WTC11 (cell line): ENCODE results near the gene GATM. TPM values are rescaled to one million over a fixed set of nuclear protein-coding genes. Genes with fewer than 3 reads are reported as not detected.
A peak's percentile ranks its signal among the peaks of the same experiment; 100 is the strongest.
"Not testable (repeated sequence)": the region's sequence is repeated elsewhere in the genome, so short reads cannot be mapped to it uniquely, and the experiment has no call there.

ENCODE experiments used
- ATAC-seq: fragments of 200-7000 bp; cut with Tn5 transposase; 2 replicates; pipeline ENCODE4 v1.10.0; 2021; ENCODE audit warnings: mild to moderate bottlenecking, moderate library complexity
- CTCF ChIA-PET: fragments of 300-600 bp; sonication (Branson Sonifier 250); formaldehyde crosslinking; loops from one replicate; lab custom pipeline; 2021; ENCODE audit warnings: antibody characterized with exemption; lab: Charles Lee
- POLR2A ChIA-PET: fragments of 350-600 bp; sonication (Branson Sonifier 250); formaldehyde crosslinking; loops from one replicate; lab custom pipeline; 2021; ENCODE audit warnings: antibody characterized with exemption; lab: Charles Lee
- DNase-seq: peaks from one replicate; pipeline ENCODE4 v3.0.0; 2021; ENCODE audit warnings: low spot score
- H3K27ac Mint-ChIP-seq: 2 replicates; pipeline ENCODE4 v1.8.0; 2021; ENCODE audit warnings: mixed read lengths
- H3K27me3 Mint-ChIP-seq: 2 replicates; pipeline ENCODE4 v1.8.0; 2021; ENCODE audit warnings: low read depth, mild to moderate bottlenecking, moderate library complexity, mixed read lengths
- H3K36me3 Mint-ChIP-seq: 2 replicates; pipeline ENCODE4 v1.8.0; 2021; ENCODE audit warnings: mixed read lengths
- H3K4me1 Mint-ChIP-seq: 2 replicates; pipeline ENCODE4 v1.8.0; 2022; ENCODE audit warnings: mixed read lengths
- H3K4me3 Mint-ChIP-seq: 2 replicates; pipeline ENCODE4 v1.8.0; 2021; ENCODE audit warnings: mild to moderate bottlenecking, moderate library complexity, mixed read lengths
- H3K9me3 Mint-ChIP-seq: 2 replicates; pipeline ENCODE4 v1.8.0; 2021; ENCODE audit warnings: mixed read lengths
- ATF1 ChIP-seq: sonication (generic); formaldehyde crosslinking; IDR thresholded peaks from 2 replicates; pipeline ENCODE4 v1.8.1; 2023; ENCODE audit warnings: mild to moderate bottlenecking, moderate library complexity, missing genetic modification reagents
- CDX4 ChIP-seq: fragments of 250-450 bp; sonication (Bioruptor Pico); IDR thresholded peaks from 2 replicates; pipeline ENCODE4 v1.9.0; 2021; ENCODE audit warnings: moderate library complexity, mild to moderate bottlenecking, inconsistent platforms, borderline replicate concordance
- E2F5 ChIP-seq: sonication (generic); formaldehyde crosslinking; IDR thresholded peaks from 2 replicates; pipeline ENCODE4 v1.8.1; 2022; ENCODE audit warnings: mild to moderate bottlenecking, moderate library complexity, missing genetic modification reagents
- GABPB1 ChIP-seq: sonication (generic); formaldehyde crosslinking; IDR thresholded peaks from 2 replicates; pipeline ENCODE4 v1.8.1; 2023; ENCODE audit warnings: mild to moderate bottlenecking, missing genetic modification reagents
- GTF2I ChIP-seq: fragments of 250-450 bp; sonication (Bioruptor Pico); conservative IDR thresholded peaks from 2 replicates; pipeline ENCODE4 v1.4.0; 2021; ENCODE audit warnings: mild to moderate bottlenecking
- HMGA2 ChIP-seq: fragments of 250-450 bp; sonication (Bioruptor Pico); IDR thresholded peaks from 2 replicates; pipeline ENCODE4 v1.4.0; 2021; ENCODE audit warnings: mild to moderate bottlenecking, moderate library complexity
- JUN ChIP-seq: sonication (generic); formaldehyde crosslinking; IDR thresholded peaks from 2 replicates; pipeline ENCODE4 v1.8.0; 2023; ENCODE audit warnings: mild to moderate bottlenecking, missing genetic modification reagents
- MYBL2 ChIP-seq: sonication (generic); formaldehyde crosslinking; IDR thresholded peaks from 2 replicates; pipeline ENCODE4 v1.8.1; 2023; ENCODE audit warnings: mild to moderate bottlenecking, moderate library complexity, missing genetic modification reagents
- NR3C1 ChIP-seq: sonication (generic); formaldehyde crosslinking; conservative IDR thresholded peaks from 2 replicates; pipeline ENCODE4 v1.8.1; 2023; ENCODE audit warnings: low read depth, mild to moderate bottlenecking, missing genetic modification reagents
- RORB ChIP-seq: fragments of 250-450 bp; sonication (Bioruptor Pico); IDR thresholded peaks from 2 replicates; pipeline ENCODE4 v1.9.0; 2021; ENCODE audit warnings: mild to moderate bottlenecking
- SMAD4 ChIP-seq: sonication (generic); formaldehyde crosslinking; IDR thresholded peaks from 2 replicates; pipeline ENCODE4 v1.8.0; 2022; ENCODE audit warnings: mild to moderate bottlenecking, missing genetic modification reagents
- SOX15 ChIP-seq: fragments of 250-450 bp; sonication (Bioruptor Pico); IDR thresholded peaks from 2 replicates; pipeline ENCODE4 v1.9.0; 2021; ENCODE audit warnings: mild to moderate bottlenecking
- TEAD1 ChIP-seq: sonication (generic); formaldehyde crosslinking; IDR thresholded peaks from 2 replicates; pipeline ENCODE4 v1.8.0; 2022; ENCODE audit warnings: mild to moderate bottlenecking, missing genetic modification reagents
- ZNF121 ChIP-seq: sonication (generic); formaldehyde crosslinking; IDR thresholded peaks from 2 replicates; pipeline ENCODE4 v1.8.0; 2023; ENCODE audit warnings: missing genetic modification reagents
- ZNF138 ChIP-seq: sonication (generic); formaldehyde crosslinking; conservative IDR thresholded peaks from 2 replicates; pipeline ENCODE4 v1.8.1; 2022; ENCODE audit warnings: mild to moderate bottlenecking, moderate library complexity, missing genetic modification reagents
- ZNF532 ChIP-seq: fragments of 250-450 bp; sonication (Bioruptor Pico); IDR thresholded peaks from 2 replicates; pipeline ENCODE4 v1.9.0; 2021; ENCODE audit warnings: mild to moderate bottlenecking, borderline replicate concordance
- ZSCAN18 ChIP-seq: fragments of 250-450 bp; sonication (Bioruptor Pico); IDR thresholded peaks from 2 replicates; pipeline ENCODE4 v2.1.2; 2022; ENCODE audit warnings: mild to moderate bottlenecking, moderate library complexity
- total RNA-seq: library from RNA; stranded (reverse); gene quantifications from 3 replicates; pipeline ENCODE4 v1.2.3, GENCODE V29; 2021

GATM gene
- total RNA-seq, 1 experiment from 2014 or later, result 10.1 TPM

GRCh38 chr15:45372041-45372995 is 6.0 kb downstream of the GATM start:
- POLR2A ChIA-PET, result interaction anchor here (1.1 kb wide), 1 partner anchor 13 kb away, joined by 3 read pairs; no protein-coding TSS in a partner anchor

GRCh38 chr15:45371546-45371945 is 6.8 kb downstream of the GATM start:
- TF ChIP-seq ZNF121 (CRISPR knock-in tag) (no peak), CDX4 (CRISPR knock-in tag) (no peak), SMAD4 (no peak), SOX15 (CRISPR knock-in tag) (no peak), E2F5 (CRISPR knock-in tag) (no peak), RORB (CRISPR knock-in tag) (no peak), ATF1 (CRISPR knock-in tag) (no peak)
- H3K27me3 Mint-ChIP-seq, result peaks cover 26% of the 10 kb centered on the region
- ChIA-PET POLR2A (interaction anchor here (1.1 kb wide), 1 partner anchor 13 kb away, joined by 3 read pairs; no protein-coding TSS in a partner anchor), CTCF (interaction anchor here (1.0 kb wide), 1 partner anchor 208 kb away, joined by 3 read pairs; no protein-coding TSS in a partner anchor)
- ATAC-seq (no peak), DNase-seq (no peak)
- peaks cover 13% of the 10 kb centered on the region for H3K4me1 Mint-ChIP-seq
- no peak overlapping the region for H3K27ac Mint-ChIP-seq
- H3K9me3 Mint-ChIP-seq, result peaks cover 3% of the 10 kb centered on the region; the same call in 1 of the 2 replicates
- no peak overlapping the region for H3K4me3 Mint-ChIP-seq
- H3K36me3 Mint-ChIP-seq, result peaks cover 7% of the 10 kb centered on the region; the same call in 1 of the 2 replicates

More at GRCh38 chr15:45372041-45372995, 6.0 kb downstream of the GATM start:
- peaks cover 34% of the 10 kb centered on the region for H3K27me3 Mint-ChIP-seq
- peaks cover 20% of the 10 kb centered on the region for H3K4me1 Mint-ChIP-seq
- no peak overlapping the region; the same call in 1 of the 2 replicates for H3K4me3 Mint-ChIP-seq
- TF ChIP-seq GABPB1 (no peak), SMAD4 (no peak), JUN (CRISPR knock-in tag) (no peak), MYBL2 (no peak), HMGA2 (CRISPR knock-in tag) (no peak), TEAD1 (CRISPR knock-in tag) (no peak), ZNF138 (no peak), NR3C1 (CRISPR knock-in tag) (no peak), ZSCAN18 (no peak), GTF2I (CRISPR knock-in tag) (no peak), ZNF532 (CRISPR knock-in tag) (no peak)
- CTCF ChIA-PET, result interaction anchor here (1.0 kb wide), 1 partner anchor 209 kb away, joined by 3 read pairs; no protein-coding TSS in a partner anchor
- H3K9me3 Mint-ChIP-seq, result peaks cover 3% of the 10 kb centered on the region; the same call in 1 of the 2 replicates
- H3K36me3 Mint-ChIP-seq, result peaks cover 7% of the 10 kb centered on the region; the same call in 1 of the 2 replicates
- no peak for DNase-seq
- no peak for ATAC-seq
- 0 out of 2 replicates have a peak overlapping the region, but pooled peaks have one; percentile 2 for H3K27ac Mint-ChIP-seq

GRCh38 chr15:45370042-45370441 is 8.3 kb downstream of the GATM start:
- POLR2A ChIA-PET, H3K27ac Mint-ChIP-seq, H3K36me3 Mint-ChIP-seq, ATAC-seq, H3K9me3 Mint-ChIP-seq, DNase-seq, H3K4me3 Mint-ChIP-seq: not testable (repeated sequence)
- H3K4me1 Mint-ChIP-seq, result peaks cover 12% of the 10 kb centered on the region
- CTCF ChIA-PET, result interaction anchor here (0.7 kb wide), 1 partner anchor 96 kb away, joined by 4 read pairs; no protein-coding TSS in a partner anchor
- peaks cover 11% of the 10 kb centered on the region for H3K27me3 Mint-ChIP-seq

GRCh38 chr15:45367222-45367621 is 11.1 kb downstream of the GATM start:
- H3K4me1 Mint-ChIP-seq, H3K27me3 Mint-ChIP-seq, ATAC-seq, H3K27ac Mint-ChIP-seq, CTCF ChIA-PET, H3K9me3 Mint-ChIP-seq, DNase-seq, H3K4me3 Mint-ChIP-seq, H3K36me3 Mint-ChIP-seq: not testable (repeated sequence)
- POLR2A ChIA-PET, result interaction anchor here (0.7 kb wide), 1 partner anchor 241 kb away, joined by 3 read pairs; no protein-coding TSS in a partner anchor
